Stimulated activated CD8-positive, alpha-beta memory T cell treated with anti-CD3 and anti-CD28 coated beads, Interleukin-2, amount 100 ng/mL, for 48 hours (primary cell): ENCODE measurements around the gene HLCS.

ENCODE experiments used
- DNase-seq, 2 donors: peaks; one replicate each; pipeline ENCODE4 v3.0.0-alpha.2; 2020; ENCODE audit warnings: low read depth in 2 of 2

Gene HLCS

DNA sequence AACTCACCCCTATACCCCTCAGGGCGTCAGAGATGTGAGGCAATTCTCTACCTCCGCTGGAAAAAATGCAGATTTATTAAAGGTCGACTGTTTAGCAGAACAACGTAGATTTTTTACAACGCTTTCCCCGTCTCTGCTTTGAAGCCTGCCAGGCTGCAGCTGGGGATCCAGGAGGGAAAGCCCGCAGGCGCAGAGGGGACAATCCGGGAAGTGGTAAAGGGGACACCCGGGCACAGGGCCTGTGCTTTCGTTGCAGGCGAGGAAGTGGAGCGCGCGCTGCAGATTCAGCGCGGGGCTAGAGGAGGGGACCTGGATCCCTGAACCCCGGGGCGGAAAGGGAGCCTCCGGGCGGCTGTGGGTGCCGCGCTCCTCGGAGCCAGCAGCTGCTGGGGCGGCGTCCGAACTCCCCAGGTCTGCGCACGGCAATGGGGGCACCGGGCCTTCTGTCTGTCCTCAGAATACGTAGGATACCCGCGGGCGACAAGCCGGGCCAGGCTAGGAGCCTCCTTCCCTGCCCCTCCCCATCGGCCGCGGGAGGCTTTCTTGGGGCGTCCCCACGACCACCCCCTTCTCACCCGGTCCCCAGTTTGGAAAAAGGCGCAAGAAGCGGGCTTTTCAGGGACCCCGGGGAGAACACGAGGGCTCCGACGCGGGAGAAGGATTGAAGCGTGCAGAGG, 262.1 kb downstream of the HLCS start:
- no peak for DNase-seq

DNA sequence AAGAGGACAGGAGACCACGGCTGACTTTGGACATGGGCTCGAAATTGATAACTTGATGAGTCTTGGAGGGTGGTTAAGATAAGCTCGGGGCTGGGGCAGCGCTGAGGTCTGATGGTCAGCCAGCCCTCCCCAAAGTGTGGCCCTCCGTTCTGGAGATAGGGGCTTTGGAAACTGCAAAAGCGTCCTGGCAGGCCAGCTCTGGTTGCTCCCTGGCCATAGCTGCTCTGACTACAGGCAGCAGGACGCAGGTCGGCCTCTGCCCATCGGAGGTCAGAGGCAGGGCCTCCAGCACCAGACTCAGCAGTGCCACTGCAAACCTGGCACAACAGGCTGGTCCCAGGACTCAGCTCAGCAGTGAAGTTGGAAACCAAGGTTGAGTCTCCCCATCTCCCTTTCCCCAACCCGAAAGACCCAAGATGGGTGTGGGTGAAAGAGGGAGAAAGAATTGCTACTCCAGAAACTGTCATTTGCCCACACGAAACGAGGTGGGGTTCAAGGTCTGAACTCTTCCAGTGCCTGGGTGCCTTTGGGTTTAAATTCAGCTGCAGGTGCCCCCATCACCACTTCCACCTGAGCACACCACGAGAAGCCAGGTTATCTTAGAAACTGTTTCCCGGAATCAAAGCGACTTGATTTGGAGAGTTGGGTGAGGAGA, 262.7 kb downstream of the HLCS start:
- DNase-seq = no peak

DNA sequence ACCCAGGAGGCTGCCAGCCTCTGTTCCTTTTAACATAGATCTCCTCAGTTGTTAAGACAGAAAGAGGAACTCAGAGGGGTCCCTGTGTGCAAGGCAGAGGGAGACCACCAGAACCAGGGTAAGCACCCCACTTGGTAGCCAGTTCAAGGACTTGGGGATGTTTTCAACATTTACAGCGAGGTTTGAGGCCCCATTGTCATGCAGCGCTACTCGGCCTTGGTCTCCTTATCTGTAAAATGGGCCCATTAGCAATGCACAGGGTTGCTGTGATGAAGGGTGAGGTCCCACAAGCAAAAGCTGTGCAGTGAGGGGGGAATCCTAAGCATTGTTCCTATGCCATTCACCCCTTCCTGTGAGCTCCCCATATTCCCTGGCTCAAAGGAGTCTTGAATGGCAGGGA, 263.3 kb downstream of the HLCS start:
- no peak for DNase-seq

DNA sequence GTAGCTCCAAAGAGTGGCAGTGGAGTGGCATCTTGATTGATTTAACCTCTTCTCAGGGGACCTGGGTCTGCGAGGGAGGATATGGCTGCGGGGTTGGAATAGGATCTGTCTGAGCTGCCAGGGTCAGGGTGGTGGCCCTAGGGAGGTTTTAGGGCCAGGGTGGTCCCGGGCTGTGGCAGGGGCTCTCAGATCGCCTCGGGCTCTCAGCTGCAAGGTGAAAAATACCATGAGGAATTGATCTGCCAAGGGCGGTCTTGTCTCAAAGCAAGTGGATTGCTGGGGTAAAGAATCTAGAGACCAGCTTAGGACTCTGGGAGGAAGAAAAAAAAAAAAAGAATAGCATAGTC, 263.9 kb downstream of the HLCS start:
- DNase-seq = no peak

DNA sequence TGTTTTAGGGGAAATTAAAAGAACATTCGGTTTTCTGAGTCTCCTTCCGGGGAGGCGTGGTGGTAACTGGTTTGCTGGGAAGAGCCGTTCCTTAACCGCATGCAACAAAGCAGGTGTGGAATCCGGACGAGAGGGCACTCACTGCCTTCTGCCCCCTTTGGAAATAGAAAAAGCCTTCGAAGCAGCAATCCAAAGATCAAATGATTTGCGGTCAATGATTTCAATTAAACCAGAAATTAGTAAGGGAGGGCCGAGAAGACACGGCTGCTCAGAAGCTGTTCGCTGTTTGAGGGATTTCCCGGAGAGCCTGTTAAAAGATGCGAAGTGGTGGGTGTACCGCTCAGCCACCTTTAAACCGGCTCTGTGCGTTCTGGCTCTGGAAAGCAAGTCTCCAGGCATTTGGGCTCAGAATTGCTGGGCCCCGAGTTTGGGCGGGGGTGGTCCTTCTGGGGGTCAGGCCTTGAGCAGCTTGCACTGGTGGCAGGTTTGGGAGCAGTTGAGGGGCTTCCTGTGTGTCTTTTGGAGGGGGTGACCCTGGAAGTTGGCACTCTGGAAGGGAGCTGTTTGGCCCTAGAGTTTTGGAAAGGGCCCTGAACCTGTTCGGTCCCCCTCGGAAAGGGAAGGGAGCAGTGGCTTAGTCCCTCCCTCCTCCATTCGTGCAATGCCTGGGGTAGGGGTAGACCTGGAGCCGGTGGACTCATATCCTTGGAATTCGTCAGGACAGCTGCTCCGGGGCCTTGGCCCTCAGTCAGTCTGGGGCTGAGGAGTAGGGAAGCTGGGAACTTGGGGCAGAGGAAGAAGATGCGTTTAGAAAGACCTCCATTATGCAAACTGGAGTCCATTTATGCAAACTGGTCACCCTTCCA, 264.5 kb downstream of the HLCS start:
- no peak for DNase-seq

DNA sequence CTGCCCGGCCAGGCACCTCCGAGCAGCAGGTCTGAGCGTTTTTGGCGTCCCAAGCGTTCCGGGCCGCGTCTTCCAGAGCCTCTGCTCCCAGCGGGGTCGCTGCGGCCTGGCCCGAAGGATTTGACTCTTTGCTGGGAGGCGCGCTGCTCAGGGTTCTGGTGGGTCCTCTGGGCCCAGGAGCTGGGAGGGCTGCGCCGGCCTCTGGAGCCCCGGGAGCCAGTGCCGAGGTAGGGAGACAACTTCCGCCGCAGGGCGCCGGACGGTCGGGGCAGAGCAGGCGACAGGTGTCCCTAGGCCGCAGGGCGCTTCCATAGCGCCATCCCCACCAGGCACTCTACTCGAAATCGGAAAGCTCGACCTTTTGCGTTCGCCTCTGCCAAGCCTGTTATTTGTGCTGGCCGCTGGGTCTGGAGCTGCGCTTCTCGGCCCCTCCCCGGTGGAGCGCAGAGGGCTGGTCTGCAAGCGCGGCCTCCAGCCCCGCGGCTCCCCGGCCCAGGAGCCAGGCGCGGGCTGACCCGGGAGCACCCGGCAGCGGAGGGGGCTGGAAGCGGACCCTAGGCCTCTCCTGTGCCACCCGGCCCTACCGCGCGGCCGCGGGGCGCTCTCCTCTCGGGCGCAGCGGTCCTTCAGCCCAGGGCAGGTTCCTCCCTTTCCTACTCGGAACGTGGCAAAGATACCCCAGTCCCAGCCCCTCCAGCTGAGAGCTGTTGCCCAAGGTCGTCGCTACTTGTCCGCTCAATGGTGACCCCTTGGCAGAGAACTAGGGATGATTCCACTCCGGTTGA, 265.3 kb downstream of the HLCS start:
- DNase-seq = no peak
